Measurements from ENCODE around the gene DPH2. TPM values are rescaled to one million over a fixed set of nuclear protein-coding genes. Genes with fewer than 3 reads are reported as not detected.

Gene DPH2
- total and polyA plus RNA-seq, 4 experiments from 2014 or later = 25.5 to 33.1 (median 28.8) TPM

Other genes with a start within 250 kb of the DPH2 start
- under 1 TPM in 1 of 2 experiments, not detected in 1; 0.41 TPM for gene ARTN, start 36.2 kb upstream of the DPH2 start, total RNA-seq
- not detected for gene ARTN, start 36.2 kb upstream of the DPH2 start, polyA plus RNA-seq
- 10 to 100 TPM; 18.5 to 20.0 TPM for gene IPO13, start 23.1 kb upstream of the DPH2 start, total RNA-seq
- 10 to 100 TPM in 1 of 2 donors, 1 to 10 TPM in 1; 7.5 to 16.8 TPM for gene IPO13, start 23.1 kb upstream of the DPH2 start, polyA plus RNA-seq
- 10 to 100 TPM; 59.8 to 73.9 TPM for gene ATP6V0B, start 5.0 kb downstream of the DPH2 start, total RNA-seq
- 100 to 1,000 TPM; 186 to 310 TPM for gene ATP6V0B, start 5.0 kb downstream of the DPH2 start, polyA plus RNA-seq
- gene B4GALT2, start 9.2 kb downstream of the DPH2 start, total RNA-seq = 1 to 10 TPM in 1 of 2 experiments, under 1 TPM in 1; 0.58 to 2.1 TPM
- 1 to 10 TPM in 1 of 2 donors, under 1 TPM in 1; 0.26 to 1.5 TPM for gene B4GALT2, start 9.2 kb downstream of the DPH2 start, polyA plus RNA-seq
- gene CCDC24, start 21.6 kb downstream of the DPH2 start, total RNA-seq = 1 to 10 TPM; 1.5 to 1.9 TPM
- 1 to 10 TPM; 1.1 to 1.4 TPM for gene CCDC24, start 21.6 kb downstream of the DPH2 start, polyA plus RNA-seq
- under 1 TPM; 0.75 to 0.84 TPM for gene SLC6A9, start 61.5 kb downstream of the DPH2 start, total RNA-seq
- not detected for gene SLC6A9, start 61.5 kb downstream of the DPH2 start, polyA plus RNA-seq
- gene KLF17, start 148.8 kb downstream of the DPH2 start, total RNA-seq = not detected
- gene KLF17, start 148.8 kb downstream of the DPH2 start, polyA plus RNA-seq = not detected
- not detected for gene KLF18, start 171.6 kb downstream of the DPH2 start, total RNA-seq
- not detected for gene KLF18, start 171.6 kb downstream of the DPH2 start, polyA plus RNA-seq
- 10 to 100 TPM; 81.7 to 82.6 TPM for gene DMAP1, start 243.5 kb downstream of the DPH2 start, total RNA-seq
- gene DMAP1, start 243.5 kb downstream of the DPH2 start, polyA plus RNA-seq = 10 to 100 TPM; 33.1 to 42.9 TPM

Data from CD4-positive, alpha-beta memory T cell (primary cell).